CD4-positive, CD25-positive, alpha-beta regulatory T cell (primary cell): ENCODE data around the gene NEK10. TPM values are rescaled to one million over a fixed set of nuclear protein-coding genes. Genes with fewer than 3 reads are reported as not detected.
A peak's percentile ranks its signal among the peaks of the same experiment; 100 is the strongest.
"Not testable (repeated sequence)": the region's sequence is repeated elsewhere in the genome, so short reads cannot be mapped to it uniquely, and the experiment has no call there.

Experiments
- ATAC-seq, 2 donors: fragments of 150-1000 bp; cut with Tn5 transposase; one replicate each; pipeline ENCODE4 v1.10.0; 2021; ENCODE audit warnings: low read depth in 2 of 2, moderate number of reproducible peaks in 2 of 2, moderate library complexity in 1 of 2
- DNase-seq, 3 donors: peaks; one replicate each; pipeline versions ENCODE4 v3.0.0 to v3.0.0-alpha.2; 2012 to 2022; ENCODE audit warnings: mixed read lengths in 1 of 3
- H3K27ac ChIP-seq: one replicate; pipeline ENCODE4 v1.7.0; 2013; ENCODE audit warnings: mild to moderate bottlenecking, low read length; ENCODE audit not compliant: insufficient read depth, poor library complexity, severe bottlenecking
- H3K27me3 ChIP-seq: one replicate; pipeline ENCODE4 v1.7.0; 2013; ENCODE audit warnings: low read length; ENCODE audit not compliant: control insufficient read depth, insufficient read depth
- H3K36me3 ChIP-seq: one replicate; pipeline ENCODE4 v1.7.0; 2013; ENCODE audit warnings: mild to moderate bottlenecking, low read length, moderate library complexity; ENCODE audit not compliant: control insufficient read depth, insufficient read depth
- H3K4me1 ChIP-seq: 2 replicates; pipeline ENCODE4 v1.7.0; 2013; ENCODE audit warnings: mild to moderate bottlenecking, low read length; ENCODE audit not compliant: insufficient read depth, control insufficient read depth, poor library complexity, severe bottlenecking
- H3K4me3 ChIP-seq: one replicate; pipeline ENCODE4 v1.7.0; 2013; ENCODE audit warnings: low read depth, mild to moderate bottlenecking, low read length, moderate library complexity
- H3K9me3 ChIP-seq, 2 experiments: 1 replicate in 1 of 2; 2 replicates in 1 of 2; pipeline ENCODE4 v1.7.0; 2013; ENCODE audit warnings: low read length in 2 of 2, mild to moderate bottlenecking in 1 of 2, moderate library complexity in 1 of 2; ENCODE audit not compliant: control insufficient read depth in 2 of 2
- H3K27ac Mint-ChIP-seq, 3 donors: one replicate each; pipeline ENCODE4 v1.8.0; 2020 to 2022; ENCODE audit warnings: mild to moderate bottlenecking in 3 of 3, mixed read lengths in 3 of 3, moderate library complexity in 2 of 3
- H3K27me3 Mint-ChIP-seq: one replicate; pipeline ENCODE4 v1.8.0; 2022; ENCODE audit warnings: mild to moderate bottlenecking, mixed read lengths
- H3K36me3 Mint-ChIP-seq: one replicate; pipeline ENCODE4 v1.8.0; 2020; ENCODE audit warnings: mixed read lengths
- H3K4me1 Mint-ChIP-seq, 4 donors: one replicate each; pipeline ENCODE4 v1.8.0; 2020 to 2022; ENCODE audit warnings: mixed read lengths in 4 of 4, mild to moderate bottlenecking in 1 of 4
- H3K4me3 Mint-ChIP-seq, 4 donors: one replicate each; pipeline ENCODE4 v1.8.0; 2020 to 2022; ENCODE audit warnings: mild to moderate bottlenecking in 4 of 4, mixed read lengths in 4 of 4, moderate library complexity in 3 of 4
- H3K9me3 Mint-ChIP-seq, 7 donors: one replicate each; pipeline ENCODE4 v1.8.0; 2020 to 2022; ENCODE audit warnings: mixed read lengths in 7 of 7, mild to moderate bottlenecking in 3 of 7, moderate library complexity in 2 of 7
- polyA plus RNA-seq, 4 donors: library from polyadenylated mRNA; unstranded; fragments of 300-500 nt; fragmentation: Illumina TruSeq; gene quantifications; one replicate each; pipeline ENCODE4 v1.2.3, GENCODE V29; 2021
- total RNA-seq: library from RNA; stranded (reverse); gene quantifications from one replicate; pipeline ENCODE4 v1.2.3, GENCODE V29; 2022

Gene NEK10
- total and polyA plus RNA-seq, 5 donors from 2014 or later: 0.54 to 3.9 TPM; not detected in 3

GRCh38 chr3:27333843-27334242 is 35.3 kb downstream of the NEK10 start:
- Mint-ChIP-seq H3K4me1 (no peaks in the 10 kb centered on the region), H3K4me3 (no peak overlapping the region), H3K27me3 (peaks cover 9% of the 10 kb centered on the region), H3K9me3 (peaks cover 0 to 10% (median 5%) of the 10 kb centered on the region in 7 donors), H3K27ac (peak overlapping the region in 1 of 3 donors; percentile 32), H3K36me3 (peaks cover 11% of the 10 kb centered on the region)
- no peaks in the 10 kb centered on the region for H3K9me3 ChIP-seq
- DNase-seq (no peak), ATAC-seq (no peak)
- H3K4me1 ChIP-seq: no peaks in the 10 kb centered on the region
- no peaks in the 10 kb centered on the region for H3K36me3 ChIP-seq
- H3K27ac ChIP-seq: no peak overlapping the region
- H3K27me3 ChIP-seq: no peaks in the 10 kb centered on the region
- no peak overlapping the region for H3K4me3 ChIP-seq

DNA sequence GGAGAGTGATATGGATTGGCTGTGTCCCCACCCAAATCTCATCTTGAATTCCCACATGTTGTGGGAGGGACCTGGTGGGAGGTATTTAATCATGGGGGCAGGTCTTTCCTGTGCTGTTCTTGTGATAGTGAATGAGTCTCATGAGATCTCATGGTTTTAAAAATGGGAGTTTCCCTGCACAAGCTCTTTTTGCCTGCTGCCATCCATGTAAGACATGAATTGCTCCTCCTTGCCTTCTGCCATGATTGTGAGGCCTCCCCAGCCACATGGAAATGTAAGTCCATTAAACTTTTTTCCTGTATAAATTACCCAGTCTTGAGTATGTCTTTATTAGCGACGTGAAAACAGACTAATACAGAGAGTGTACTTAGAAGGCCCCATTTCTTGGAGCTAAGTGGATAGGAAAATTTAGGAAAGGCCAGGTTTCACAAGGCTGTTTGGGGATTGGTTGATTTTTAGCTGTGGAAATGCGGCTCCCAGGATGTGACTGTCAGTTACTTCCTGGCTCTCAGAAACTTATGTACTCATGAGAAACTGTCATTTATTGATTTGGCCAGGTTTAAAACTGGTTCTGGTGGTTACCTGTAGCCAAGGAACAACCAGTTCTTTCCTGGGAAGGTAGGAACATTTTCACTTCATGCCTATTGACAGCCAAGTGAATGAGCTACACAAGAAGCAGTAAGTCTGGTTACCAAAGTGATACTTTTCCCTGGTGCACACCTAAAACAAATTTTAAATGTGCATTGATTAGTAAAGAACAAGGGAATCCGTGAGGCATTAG is 40.0 kb downstream of the NEK10 start:
- not testable (repeated sequence) for H3K9me3 ChIP-seq, H3K27ac ChIP-seq, ATAC-seq, H3K4me3 Mint-ChIP-seq, H3K9me3 Mint-ChIP-seq, H3K4me1 Mint-ChIP-seq, H3K27me3 Mint-ChIP-seq, H3K27ac Mint-ChIP-seq, H3K27me3 ChIP-seq, DNase-seq, H3K4me3 ChIP-seq, H3K36me3 ChIP-seq, H3K4me1 ChIP-seq
- H3K36me3 Mint-ChIP-seq: peaks cover 17% of the 10 kb centered on the region

- H3K4me1 ChIP-seq: no peaks in the 10 kb centered on the region
- H3K36me3 Mint-ChIP-seq: peaks cover 12% of the 10 kb centered on the region
- H3K27ac Mint-ChIP-seq: no peak overlapping the region
- peaks cover 0 to 10% (median 0%) of the 10 kb centered on the region in 7 donors for H3K9me3 Mint-ChIP-seq
- no peak overlapping the region for H3K4me3 Mint-ChIP-seq
- peaks cover 0 to 5% (median 2%) of the 10 kb centered on the region in 4 donors for H3K4me1 Mint-ChIP-seq
- H3K9me3 ChIP-seq: no peaks in the 10 kb centered on the region
- H3K4me3 ChIP-seq: no peak overlapping the region
- H3K36me3 ChIP-seq: no peaks in the 10 kb centered on the region
- no peaks in the 10 kb centered on the region for H3K27me3 ChIP-seq
- peaks cover 4% of the 10 kb centered on the region for H3K27me3 Mint-ChIP-seq
- DNase-seq (no peak), ATAC-seq (no peak)
- H3K27ac ChIP-seq: no peak overlapping the region
Observed at GRCh38 chr3:27326629-27327545, 42.3 kb downstream of the NEK10 start.

DNA sequence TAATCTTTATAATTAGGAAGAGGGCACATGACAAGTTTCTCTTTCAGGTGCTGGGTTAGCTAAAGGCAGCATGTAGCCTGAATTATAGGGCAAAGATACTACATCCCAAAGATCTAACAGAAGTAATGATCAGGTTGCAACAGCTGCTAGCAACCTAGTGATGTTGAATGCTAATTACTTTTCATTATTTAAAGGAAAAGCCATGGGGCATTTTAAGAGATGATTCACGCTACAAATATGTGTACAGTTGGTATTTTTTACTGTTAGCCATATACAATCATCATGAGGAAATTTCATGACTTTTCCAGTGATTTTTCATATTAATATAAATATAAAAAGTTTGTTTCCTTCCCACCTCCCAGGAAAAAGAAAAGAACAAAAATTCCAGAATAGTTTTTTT is 43.0 kb downstream of the NEK10 start:
- peaks cover 12% of the 10 kb centered on the region for H3K36me3 Mint-ChIP-seq
- no peaks in the 10 kb centered on the region for H3K36me3 ChIP-seq
- H3K4me1 Mint-ChIP-seq: peaks cover 0 to 5% (median 2%) of the 10 kb centered on the region in 4 donors
- no peaks in the 10 kb centered on the region for H3K4me1 ChIP-seq
- DNase-seq: no peak
- ATAC-seq: no peak
- H3K9me3 ChIP-seq: no peaks in the 10 kb centered on the region
- no peak overlapping the region for H3K4me3 Mint-ChIP-seq
- H3K27ac ChIP-seq: no peak overlapping the region
- H3K4me3 ChIP-seq: no peak overlapping the region
- H3K27me3 Mint-ChIP-seq: peaks cover 4% of the 10 kb centered on the region
- H3K27me3 ChIP-seq: no peaks in the 10 kb centered on the region
- no peak overlapping the region for H3K27ac Mint-ChIP-seq
- H3K9me3 Mint-ChIP-seq: peaks cover 0 to 10% (median 0%) of the 10 kb centered on the region in 7 donors

- ATAC-seq: no peak
- H3K9me3 ChIP-seq: no peaks in the 10 kb centered on the region
- Mint-ChIP-seq H3K27ac (no peak overlapping the region), H3K27me3 (peaks cover under 1% of the 10 kb centered on the region), H3K9me3 (peaks cover 0 to 10% (median 0%) of the 10 kb centered on the region in 7 donors), H3K36me3 (peaks cover 12% of the 10 kb centered on the region), H3K4me3 (no peak overlapping the region), H3K4me1 (peaks cover 0 to 5% (median 2%) of the 10 kb centered on the region in 4 donors)
- no peak for DNase-seq
- no peaks in the 10 kb centered on the region for H3K36me3 ChIP-seq
- H3K4me1 ChIP-seq: no peaks in the 10 kb centered on the region
- H3K4me3 ChIP-seq: no peak overlapping the region
- no peak overlapping the region for H3K27ac ChIP-seq
- no peaks in the 10 kb centered on the region for H3K27me3 ChIP-seq
Observed at GRCh38 chr3:27325419-27325818, 43.8 kb downstream of the NEK10 start.

DNA sequence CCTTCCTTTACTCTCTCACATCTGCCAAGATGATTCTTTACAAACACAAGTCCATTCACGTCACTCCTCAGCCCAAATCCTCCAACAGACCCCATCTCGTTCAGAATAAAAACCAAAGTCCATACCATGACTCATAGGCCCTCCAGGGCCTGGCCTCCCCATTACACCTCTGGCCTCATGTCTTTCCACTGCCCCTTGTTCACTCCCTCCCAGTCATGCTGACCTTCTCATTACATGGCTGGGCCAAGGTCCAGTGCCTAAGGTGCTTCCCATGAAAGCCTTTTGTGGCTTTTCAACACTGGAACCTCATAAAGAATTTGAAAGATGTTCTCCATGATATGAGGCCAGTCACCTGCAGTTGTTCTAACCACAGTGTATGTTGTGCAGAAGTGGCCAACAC is 44.5 kb downstream of the NEK10 start:
- Histone ChIP-seq H3K4me1 (no peaks in the 10 kb centered on the region), H3K27me3 (no peaks in the 10 kb centered on the region), H3K4me3 (no peak overlapping the region), H3K27ac (no peak overlapping the region), H3K9me3 (no peaks in the 10 kb centered on the region), H3K36me3 (no peaks in the 10 kb centered on the region)
- Mint-ChIP-seq H3K27me3 (peaks cover under 1% of the 10 kb centered on the region), H3K27ac (no peak overlapping the region), H3K9me3 (peaks cover 0 to 10% (median 0%) of the 10 kb centered on the region in 7 donors), H3K4me1 (peaks cover 0 to 5% (median 2%) of the 10 kb centered on the region in 4 donors), H3K4me3 (no peak overlapping the region), H3K36me3 (peaks cover 12% of the 10 kb centered on the region)
- DNase-seq (no peak), ATAC-seq (no peak)

DNA sequence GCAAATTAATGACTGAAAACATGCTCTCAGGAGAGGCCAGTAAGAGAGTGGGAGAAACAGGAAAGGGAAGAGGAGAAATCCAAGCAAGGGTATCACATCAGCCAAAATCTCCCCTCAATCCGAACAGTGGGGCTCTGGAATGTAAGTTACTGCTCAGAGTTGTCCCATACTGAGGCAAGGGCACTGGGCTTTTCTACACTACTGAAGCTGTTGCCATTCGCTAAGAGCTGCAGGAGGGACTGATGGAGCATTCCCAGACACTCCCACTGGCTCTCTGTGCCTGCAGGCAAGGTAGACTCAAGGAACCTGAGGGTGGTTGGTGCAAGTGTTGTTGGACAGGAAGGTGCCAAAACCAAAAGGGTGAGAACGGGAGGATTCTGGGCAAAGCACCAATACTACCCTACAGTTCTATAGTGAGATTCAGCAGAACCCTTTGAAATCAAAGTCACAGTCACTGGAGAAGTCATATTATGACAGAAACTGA is 46.1 kb downstream of the NEK10 start:
- Mint-ChIP-seq H3K27me3 (peaks cover 5% of the 10 kb centered on the region), H3K9me3 (peaks cover 0 to 3% (median 0%) of the 10 kb centered on the region in 7 donors), H3K27ac (no peak overlapping the region), H3K4me1 (peaks cover 0 to 5% (median 4%) of the 10 kb centered on the region in 4 donors), H3K4me3 (no peak overlapping the region), H3K36me3 (peaks cover 3% of the 10 kb centered on the region)
- Histone ChIP-seq H3K36me3 (no peaks in the 10 kb centered on the region), H3K9me3 (no peaks in the 10 kb centered on the region), H3K4me1 (no peaks in the 10 kb centered on the region), H3K27me3 (no peaks in the 10 kb centered on the region), H3K27ac (no peak overlapping the region), H3K4me3 (no peak overlapping the region)
- ATAC-seq: no peak
- no peak for DNase-seq
